SK-N-SH treated with all-trans-retinoic acid at 6 μM for 48 hours (cell line): ENCODE measurements around the gene CD2.

Source experiments
- ATAC-seq: fragments of 200-7000 bp; cut with Tn5 transposase; 3 replicates; pipeline ENCODE4 v1.9.1; 2020; ENCODE audit warnings: mild to moderate bottlenecking, moderate library complexity
- ARNTL ChIP-seq: fragments of 450-650 bp; formaldehyde crosslinking; IDR thresholded peaks from 2 replicates; pipeline ENCODE4 v1.5.0; 2020; ENCODE audit warnings: low read depth, mild to moderate bottlenecking, moderate library complexity, borderline replicate concordance
- BACH2 ChIP-seq: fragments of 250-450 bp; sonication (Bioruptor Pico); IDR thresholded peaks from 2 replicates; pipeline ENCODE4 v1.9.0; 2021; ENCODE audit warnings: mild to moderate bottlenecking, borderline replicate concordance
- ESRRG ChIP-seq: fragments of 250-450 bp; sonication (Bioruptor Pico); IDR thresholded peaks from 2 replicates; pipeline ENCODE4 v1.6.1; 2021; ENCODE audit warnings: mild to moderate bottlenecking
- GLIS3 ChIP-seq: fragments of 250-450 bp; sonication (Bioruptor Pico); IDR thresholded peaks from 2 replicates; pipeline ENCODE4 v1.5.0; 2020; ENCODE audit warnings: mild to moderate bottlenecking, moderate library complexity
- ISL1 ChIP-seq: fragments of 250-450 bp; sonication (Bioruptor Pico); IDR thresholded peaks from 2 replicates; pipeline ENCODE4 v2.1.2; 2022; ENCODE audit warnings: mild to moderate bottlenecking, moderate library complexity
- OSR1 ChIP-seq: fragments of 250-450 bp; sonication (Bioruptor Pico); IDR thresholded peaks from 2 replicates; pipeline ENCODE4 v1.8.0; 2022; ENCODE audit warnings: moderate library complexity, mild to moderate bottlenecking, inconsistent platforms
- PPARA ChIP-seq: fragments of 250-450 bp; sonication (Bioruptor Pico); IDR thresholded peaks from 2 replicates; pipeline ENCODE4 v1.5.0; 2020; ENCODE audit warnings: mild to moderate bottlenecking, borderline replicate concordance
- RARB ChIP-seq: fragments of 250-450 bp; sonication (Bioruptor Pico); IDR thresholded peaks from 2 replicates; pipeline ENCODE4 v1.8.0; 2021; ENCODE audit warnings: mild to moderate bottlenecking, moderate library complexity
- SNAI2 ChIP-seq: fragments of 250-450 bp; sonication (Bioruptor Pico); IDR thresholded peaks from 2 replicates; pipeline ENCODE4 v1.5.0; 2020; ENCODE audit warnings: mild to moderate bottlenecking, moderate library complexity
- TCF4 ChIP-seq: fragments of 250-450 bp; sonication (Bioruptor Pico); IDR thresholded peaks from 2 replicates; pipeline ENCODE4 v1.8.0; 2021; ENCODE audit warnings: mild to moderate bottlenecking, moderate library complexity, borderline replicate concordance
- TOX ChIP-seq: fragments of 250-450 bp; sonication (Bioruptor Pico); IDR thresholded peaks from 2 replicates; pipeline ENCODE4 v1.8.0; 2021; ENCODE audit warnings: mild to moderate bottlenecking, moderate library complexity, borderline replicate concordance
- ZC3H10 ChIP-seq: fragments of 250-450 bp; sonication (Bioruptor Pico); IDR thresholded peaks from 2 replicates; pipeline ENCODE4 v1.5.1; 2021; ENCODE audit warnings: mild to moderate bottlenecking, moderate library complexity
- ZFP3 ChIP-seq: fragments of 250-450 bp; sonication (Bioruptor Pico); IDR thresholded peaks from 2 replicates; pipeline ENCODE4 v1.5.0; 2020; ENCODE audit warnings: mild to moderate bottlenecking, moderate library complexity
- ZFP30 ChIP-seq: fragments of 450-650 bp; formaldehyde crosslinking; IDR thresholded peaks from 2 replicates; pipeline ENCODE4 v1.5.0; 2022; ENCODE audit warnings: mild to moderate bottlenecking, moderate library complexity
- ZNF565 ChIP-seq: fragments of 450-650 bp; formaldehyde crosslinking; conservative IDR thresholded peaks from 2 replicates; pipeline ENCODE4 v1.5.0; 2020; ENCODE audit warnings: low read depth, mild to moderate bottlenecking, moderate library complexity
- ZNF70 ChIP-seq: fragments of 450-650 bp; formaldehyde crosslinking; IDR thresholded peaks from 2 replicates; pipeline ENCODE4 v1.5.0; 2020; ENCODE audit warnings: mild to moderate bottlenecking, moderate library complexity
- ZNF8 ChIP-seq: fragments of 450-650 bp; formaldehyde crosslinking; IDR thresholded peaks from 2 replicates; pipeline ENCODE4 v1.5.0; 2020; ENCODE audit warnings: mild to moderate bottlenecking, moderate library complexity
- TF ChIP-seq, protein P1 (sequence below): fragments of 250-450 bp; sonication (Bioruptor Pico); IDR thresholded peaks from 2 replicates; pipeline ENCODE4 v1.5.1; 2020; ENCODE audit warnings: low read depth, mild to moderate bottlenecking, moderate library complexity
- TF ChIP-seq, protein P2 (sequence below): fragments of 250-450 bp; sonication (Bioruptor Pico); IDR thresholded peaks from 2 replicates; pipeline ENCODE4 v1.8.0; 2021; ENCODE audit warnings: low read depth, mild to moderate bottlenecking, moderate library complexity, borderline replicate concordance
- TF ChIP-seq, protein P3 (sequence below): fragments of 250-450 bp; sonication (Bioruptor Pico); IDR thresholded peaks from 2 replicates; pipeline ENCODE4 v1.5.1; 2021; ENCODE audit warnings: mild to moderate bottlenecking, moderate library complexity
- TF ChIP-seq, protein P4 (sequence below): fragments of 250-450 bp; sonication (Bioruptor Pico); IDR thresholded peaks from 2 replicates; pipeline ENCODE4 v1.5.0; 2020; ENCODE audit warnings: mild to moderate bottlenecking, moderate library complexity
- TF ChIP-seq, protein P5 (sequence below): fragments of 250-450 bp; sonication (Bioruptor Pico); IDR thresholded peaks from 2 replicates; pipeline ENCODE4 v1.8.0; 2020; ENCODE audit warnings: mild to moderate bottlenecking, moderate library complexity, borderline replicate concordance

The CD2 gene

DNA sequence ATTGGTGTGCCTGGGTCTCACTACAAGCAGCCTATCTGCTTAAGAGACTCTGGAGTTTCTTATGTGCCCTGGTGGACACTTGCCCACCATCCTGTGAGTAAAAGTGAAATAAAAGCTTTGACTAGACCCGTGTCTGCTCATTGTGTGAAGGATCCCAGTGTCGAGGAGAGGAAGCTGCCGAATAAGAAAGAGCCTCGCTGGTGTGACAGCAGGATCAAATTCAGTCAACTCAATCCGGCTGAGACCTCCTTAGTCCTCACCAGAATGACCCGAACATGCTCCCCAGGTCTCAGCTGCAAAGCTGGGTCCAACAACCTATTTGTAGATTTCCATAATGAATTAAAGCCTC, 14.8 kb downstream of the CD2 start:
- no peak for ATAC-seq
- TF ChIP-seq SNAI2 (CRISPR knock-in tag) (no peak), ARNTL (CRISPR knock-in tag) (no peak), ESRRG (no peak), ISL1 (no peak), ZNF70 (CRISPR knock-in tag) (no peak), OSR1 (no peak), ZFP3 (CRISPR knock-in tag) (no peak), GLIS3 (no peak), ZNF565 (no peak), RARB (CRISPR knock-in tag) (no peak), ZNF8 (CRISPR knock-in tag) (no peak), TCF4 (CRISPR knock-in tag) (no peak), ZC3H10 (CRISPR knock-in tag) (no peak), BACH2 (CRISPR knock-in tag) (no peak), PPARA (no peak)
- TF ChIP-seq, protein P1, sequence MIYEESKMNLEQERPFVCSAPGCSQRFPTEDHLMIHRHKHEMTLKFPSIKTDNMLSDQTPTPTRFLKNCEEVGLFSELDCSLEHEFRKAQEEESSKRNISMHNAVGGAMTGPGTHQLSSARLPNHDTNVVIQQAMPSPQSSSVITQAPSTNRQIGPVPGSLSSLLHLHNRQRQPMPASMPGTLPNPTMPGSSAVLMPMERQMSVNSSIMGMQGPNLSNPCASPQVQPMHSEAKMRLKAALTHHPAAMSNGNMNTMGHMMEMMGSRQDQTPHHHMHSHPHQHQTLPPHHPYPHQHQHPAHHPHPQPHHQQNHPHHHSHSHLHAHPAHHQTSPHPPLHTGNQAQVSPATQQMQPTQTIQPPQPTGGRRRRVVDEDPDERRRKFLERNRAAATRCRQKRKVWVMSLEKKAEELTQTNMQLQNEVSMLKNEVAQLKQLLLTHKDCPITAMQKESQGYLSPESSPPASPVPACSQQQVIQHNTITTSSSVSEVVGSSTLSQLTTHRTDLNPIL = no peak
- TF ChIP-seq, protein P2, sequence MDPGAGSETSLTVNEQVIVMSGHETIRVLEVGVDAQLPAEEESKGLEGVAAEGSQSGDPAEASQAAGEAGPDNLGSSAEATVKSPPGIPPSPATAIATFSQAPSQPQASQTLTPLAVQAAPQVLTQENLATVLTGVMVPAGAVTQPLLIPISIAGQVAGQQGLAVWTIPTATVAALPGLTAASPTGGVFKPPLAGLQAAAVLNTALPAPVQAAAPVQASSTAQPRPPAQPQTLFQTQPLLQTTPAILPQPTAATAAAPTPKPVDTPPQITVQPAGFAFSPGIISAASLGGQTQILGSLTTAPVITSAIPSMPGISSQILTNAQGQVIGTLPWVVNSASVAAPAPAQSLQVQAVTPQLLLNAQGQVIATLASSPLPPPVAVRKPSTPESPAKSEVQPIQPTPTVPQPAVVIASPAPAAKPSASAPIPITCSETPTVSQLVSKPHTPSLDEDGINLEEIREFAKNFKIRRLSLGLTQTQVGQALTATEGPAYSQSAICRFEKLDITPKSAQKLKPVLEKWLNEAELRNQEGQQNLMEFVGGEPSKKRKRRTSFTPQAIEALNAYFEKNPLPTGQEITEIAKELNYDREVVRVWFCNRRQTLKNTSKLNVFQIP (CRISPR knock-in tag) = no peak
- TF ChIP-seq, protein P3, sequence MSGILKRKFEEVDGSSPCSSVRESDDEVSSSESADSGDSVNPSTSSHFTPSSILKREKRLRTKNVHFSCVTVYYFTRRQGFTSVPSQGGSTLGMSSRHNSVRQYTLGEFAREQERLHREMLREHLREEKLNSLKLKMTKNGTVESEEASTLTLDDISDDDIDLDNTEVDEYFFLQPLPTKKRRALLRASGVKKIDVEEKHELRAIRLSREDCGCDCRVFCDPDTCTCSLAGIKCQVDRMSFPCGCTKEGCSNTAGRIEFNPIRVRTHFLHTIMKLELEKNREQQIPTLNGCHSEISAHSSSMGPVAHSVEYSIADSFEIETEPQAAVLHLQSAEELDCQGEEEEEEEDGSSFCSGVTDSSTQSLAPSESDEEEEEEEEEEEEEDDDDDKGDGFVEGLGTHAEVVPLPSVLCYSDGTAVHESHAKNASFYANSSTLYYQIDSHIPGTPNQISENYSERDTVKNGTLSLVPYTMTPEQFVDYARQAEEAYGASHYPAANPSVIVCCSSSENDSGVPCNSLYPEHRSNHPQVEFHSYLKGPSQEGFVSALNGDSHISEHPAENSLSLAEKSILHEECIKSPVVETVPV (CRISPR knock-in tag) = no peak
- TF ChIP-seq, all 23 proteins: peak for 0

DNA sequence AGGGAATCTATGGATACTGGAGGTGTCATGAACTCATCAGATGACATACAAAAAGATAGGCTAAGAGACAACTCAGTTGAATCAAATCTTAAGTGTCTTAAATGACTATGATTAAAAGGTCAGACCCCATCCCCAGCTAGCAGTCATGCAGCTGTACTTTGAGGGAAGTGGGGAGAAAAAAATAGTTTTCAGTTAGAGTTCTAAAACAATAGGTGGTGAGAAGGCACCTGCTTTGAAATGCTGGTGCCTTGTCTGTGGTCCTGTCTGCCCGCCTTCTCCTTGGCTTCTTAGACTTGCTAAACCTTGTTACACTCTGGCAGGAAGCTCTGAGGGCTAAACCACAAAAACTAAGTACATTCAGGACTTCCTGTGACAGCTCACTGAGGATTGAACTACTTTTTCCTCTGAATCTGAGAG, 15.3 kb downstream of the CD2 start:
- ATAC-seq = no peak
- TF ChIP-seq ZNF70 (CRISPR knock-in tag) (no peak), TOX (no peak), GLIS3 (no peak), PPARA (no peak), ISL1 (no peak), ESRRG (no peak), ZFP30 (no peak), TCF4 (CRISPR knock-in tag) (no peak), SNAI2 (CRISPR knock-in tag) (no peak), OSR1 (no peak), BACH2 (CRISPR knock-in tag) (no peak), RARB (CRISPR knock-in tag) (no peak), ZNF8 (CRISPR knock-in tag) (no peak), ARNTL (CRISPR knock-in tag) (no peak), ZC3H10 (CRISPR knock-in tag) (no peak)
- TF ChIP-seq, protein P4, sequence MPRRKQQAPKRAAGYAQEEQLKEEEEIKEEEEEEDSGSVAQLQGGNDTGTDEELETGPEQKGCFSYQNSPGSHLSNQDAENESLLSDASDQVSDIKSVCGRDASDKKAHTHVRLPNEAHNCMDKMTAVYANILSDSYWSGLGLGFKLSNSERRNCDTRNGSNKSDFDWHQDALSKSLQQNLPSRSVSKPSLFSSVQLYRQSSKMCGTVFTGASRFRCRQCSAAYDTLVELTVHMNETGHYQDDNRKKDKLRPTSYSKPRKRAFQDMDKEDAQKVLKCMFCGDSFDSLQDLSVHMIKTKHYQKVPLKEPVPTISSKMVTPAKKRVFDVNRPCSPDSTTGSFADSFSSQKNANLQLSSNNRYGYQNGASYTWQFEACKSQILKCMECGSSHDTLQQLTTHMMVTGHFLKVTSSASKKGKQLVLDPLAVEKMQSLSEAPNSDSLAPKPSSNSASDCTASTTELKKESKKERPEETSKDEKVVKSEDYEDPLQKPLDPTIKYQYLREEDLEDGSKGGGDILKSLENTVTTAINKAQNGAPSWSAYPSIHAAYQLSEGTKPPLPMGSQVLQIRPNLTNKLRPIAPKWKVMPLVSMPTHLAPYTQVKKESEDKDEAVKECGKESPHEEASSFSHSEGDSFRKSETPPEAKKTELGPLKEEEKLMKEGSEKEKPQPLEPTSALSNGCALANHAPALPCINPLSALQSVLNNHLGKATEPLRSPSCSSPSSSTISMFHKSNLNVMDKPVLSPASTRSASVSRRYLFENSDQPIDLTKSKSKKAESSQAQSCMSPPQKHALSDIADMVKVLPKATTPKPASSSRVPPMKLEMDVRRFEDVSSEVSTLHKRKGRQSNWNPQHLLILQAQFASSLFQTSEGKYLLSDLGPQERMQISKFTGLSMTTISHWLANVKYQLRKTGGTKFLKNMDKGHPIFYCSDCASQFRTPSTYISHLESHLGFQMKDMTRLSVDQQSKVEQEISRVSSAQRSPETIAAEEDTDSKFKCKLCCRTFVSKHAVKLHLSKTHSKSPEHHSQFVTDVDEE (CRISPR knock-in tag) = no peak
- TF ChIP-seq, protein P5, sequence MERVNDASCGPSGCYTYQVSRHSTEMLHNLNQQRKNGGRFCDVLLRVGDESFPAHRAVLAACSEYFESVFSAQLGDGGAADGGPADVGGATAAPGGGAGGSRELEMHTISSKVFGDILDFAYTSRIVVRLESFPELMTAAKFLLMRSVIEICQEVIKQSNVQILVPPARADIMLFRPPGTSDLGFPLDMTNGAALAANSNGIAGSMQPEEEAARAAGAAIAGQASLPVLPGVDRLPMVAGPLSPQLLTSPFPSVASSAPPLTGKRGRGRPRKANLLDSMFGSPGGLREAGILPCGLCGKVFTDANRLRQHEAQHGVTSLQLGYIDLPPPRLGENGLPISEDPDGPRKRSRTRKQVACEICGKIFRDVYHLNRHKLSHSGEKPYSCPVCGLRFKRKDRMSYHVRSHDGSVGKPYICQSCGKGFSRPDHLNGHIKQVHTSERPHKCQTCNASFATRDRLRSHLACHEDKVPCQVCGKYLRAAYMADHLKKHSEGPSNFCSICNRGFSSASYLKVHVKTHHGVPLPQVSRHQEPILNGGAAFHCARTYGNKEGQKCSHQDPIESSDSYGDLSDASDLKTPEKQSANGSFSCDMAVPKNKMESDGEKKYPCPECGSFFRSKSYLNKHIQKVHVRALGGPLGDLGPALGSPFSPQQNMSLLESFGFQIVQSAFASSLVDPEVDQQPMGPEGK (CRISPR knock-in tag) = no peak
- TF ChIP-seq, all 23 proteins: peak for 0

DNA sequence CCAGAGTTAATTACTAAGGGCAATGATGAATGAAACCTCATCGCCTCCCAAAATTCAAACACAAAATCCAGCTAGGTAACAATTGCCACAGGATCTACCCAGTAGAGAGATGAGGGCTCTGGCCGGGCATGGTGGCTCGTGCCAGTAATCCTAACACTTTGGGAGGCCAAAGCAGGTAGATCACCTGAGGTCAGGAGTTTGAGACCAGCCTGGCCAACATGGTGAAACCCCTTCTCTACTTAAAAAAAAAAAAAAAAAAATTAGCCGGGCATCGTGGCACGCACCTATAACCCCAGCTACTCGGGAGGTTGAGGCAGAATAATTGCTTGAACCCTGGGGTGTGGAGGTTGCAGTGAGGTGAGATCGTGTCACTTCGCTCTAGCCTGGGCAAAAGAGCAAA, 15.8 kb downstream of the CD2 start:
- no peak for ATAC-seq
- TF ChIP-seq ARNTL (CRISPR knock-in tag) = no peak
- no peak for TF ChIP-seq ZFP30
- no peak for TF ChIP-seq BACH2 (CRISPR knock-in tag)
- TF ChIP-seq ZFP3 (CRISPR knock-in tag) = no peak
- no peak for TF ChIP-seq ZNF565
- TF ChIP-seq, protein P3 (CRISPR knock-in tag) = no peak
- no peak for TF ChIP-seq ESRRG
- TF ChIP-seq, protein P2 (CRISPR knock-in tag) = no peak
- TF ChIP-seq, protein P5 (CRISPR knock-in tag) = no peak
- no peak for TF ChIP-seq ZNF8 (CRISPR knock-in tag)
- TF ChIP-seq GLIS3 = no peak
- TF ChIP-seq TCF4 (CRISPR knock-in tag) = no peak
- TF ChIP-seq ISL1 = no peak
- TF ChIP-seq TOX = no peak
